Measurements from ENCODE around the gene NME7. TPM values are rescaled to one million over a fixed set of nuclear protein-coding genes. Genes with fewer than 3 reads are reported as not detected.
"Not testable (repeated sequence)": the region's sequence is repeated elsewhere in the genome, so short reads cannot be mapped to it uniquely, and the experiment has no call there.

NME7 gene
- total RNA-seq, 1 donor from 2014 or later, result 20.3 TPM

- DNase-seq (ENCODE audit: low read depth, low spot score), result no peak
Observed at GRCh38 chr1:169305948-169306347, 61.6 kb downstream of the NME7 start.

GRCh38 chr1:169305356-169305755, 62.2 kb downstream of the NME7 start:
- DNase-seq (ENCODE audit: low read depth, low spot score), result no peak

GRCh38 chr1:169300854-169301253, 66.7 kb downstream of the NME7 start:
- DNase-seq (ENCODE audit: low read depth, low spot score), result no peak

- no peak for DNase-seq (ENCODE audit: low read depth, low spot score)
Observed at GRCh38 chr1:169298441-169298840, 69.2 kb downstream of the NME7 start.

GRCh38 chr1:169295846-169296245, 71.8 kb downstream of the NME7 start:
- DNase-seq (ENCODE audit: low read depth, low spot score), result no peak

GRCh38 chr1:169295425-169295824, 72.2 kb downstream of the NME7 start:
- DNase-seq (ENCODE audit: low read depth, low spot score), result no peak

GRCh38 chr1:169289016-169289415, 78.6 kb downstream of the NME7 start:
- DNase-seq (ENCODE audit: low read depth, low spot score), result no peak

GRCh38 chr1:169288011-169288414, 79.6 kb downstream of the NME7 start:
- DNase-seq (ENCODE audit: low read depth, low spot score), result no peak

- DNase-seq (ENCODE audit: low read depth, low spot score), result no peak
Observed at GRCh38 chr1:169287280-169287679, 80.3 kb downstream of the NME7 start.

- not testable (repeated sequence) for DNase-seq (ENCODE audit: low read depth, low spot score)
Observed at GRCh38 chr1:169281562-169281961, 86.0 kb downstream of the NME7 start.

- no peak for DNase-seq (ENCODE audit: low read depth, low spot score)
Observed at GRCh38 chr1:169271098-169271497, 96.5 kb downstream of the NME7 start.

GRCh38 chr1:169266133-169266532, 101.5 kb downstream of the NME7 start:
- no peak for DNase-seq (ENCODE audit: low read depth, low spot score)

GRCh38 chr1:169263059-169263458, 104.5 kb downstream of the NME7 start:
- DNase-seq (ENCODE audit: low read depth, low spot score), result no peak

GRCh38 chr1:169261884-169262283, 105.7 kb downstream of the NME7 start:
- no peak for DNase-seq (ENCODE audit: low read depth, low spot score)

- DNase-seq (ENCODE audit: low read depth, low spot score), result no peak
Observed at GRCh38 chr1:169260478-169261151, 107.0 kb downstream of the NME7 start.

- DNase-seq (ENCODE audit: low read depth, low spot score), result no peak
Observed at GRCh38 chr1:169259816-169260215, 107.8 kb downstream of the NME7 start.

GRCh38 chr1:169250795-169251194, 116.8 kb downstream of the NME7 start:
- DNase-seq (ENCODE audit: low read depth, low spot score), result no peak

- DNase-seq (ENCODE audit: low read depth, low spot score), result peak; percentile 19
Observed at GRCh38 chr1:169250022-169250421, 117.6 kb downstream of the NME7 start.

GRCh38 chr1:169249611-169250010, 118.0 kb downstream of the NME7 start:
- DNase-seq (ENCODE audit: low read depth, low spot score), result no peak

- no peak for DNase-seq (ENCODE audit: low read depth, low spot score)
Observed at GRCh38 chr1:169245706-169246105, 121.9 kb downstream of the NME7 start.

GRCh38 chr1:169240449-169241232, 127.0 kb downstream of the NME7 start:
- DNase-seq (ENCODE audit: low read depth, low spot score), result no peak

- DNase-seq (ENCODE audit: low read depth, low spot score), result no peak
Observed at GRCh38 chr1:169236880-169237279, 130.7 kb downstream of the NME7 start.

- no peak for DNase-seq (ENCODE audit: low read depth, low spot score)
Observed at GRCh38 chr1:169236143-169236542, 131.5 kb downstream of the NME7 start.
